ENCODE data around the gene WFIKKN2. TPM values are rescaled to one million over a fixed set of nuclear protein-coding genes. Genes with fewer than 3 reads are reported as not detected.

The WFIKKN2 gene
- total and polyA plus RNA-seq, 2 experiments from 2014 or later, result not detected

DNA sequence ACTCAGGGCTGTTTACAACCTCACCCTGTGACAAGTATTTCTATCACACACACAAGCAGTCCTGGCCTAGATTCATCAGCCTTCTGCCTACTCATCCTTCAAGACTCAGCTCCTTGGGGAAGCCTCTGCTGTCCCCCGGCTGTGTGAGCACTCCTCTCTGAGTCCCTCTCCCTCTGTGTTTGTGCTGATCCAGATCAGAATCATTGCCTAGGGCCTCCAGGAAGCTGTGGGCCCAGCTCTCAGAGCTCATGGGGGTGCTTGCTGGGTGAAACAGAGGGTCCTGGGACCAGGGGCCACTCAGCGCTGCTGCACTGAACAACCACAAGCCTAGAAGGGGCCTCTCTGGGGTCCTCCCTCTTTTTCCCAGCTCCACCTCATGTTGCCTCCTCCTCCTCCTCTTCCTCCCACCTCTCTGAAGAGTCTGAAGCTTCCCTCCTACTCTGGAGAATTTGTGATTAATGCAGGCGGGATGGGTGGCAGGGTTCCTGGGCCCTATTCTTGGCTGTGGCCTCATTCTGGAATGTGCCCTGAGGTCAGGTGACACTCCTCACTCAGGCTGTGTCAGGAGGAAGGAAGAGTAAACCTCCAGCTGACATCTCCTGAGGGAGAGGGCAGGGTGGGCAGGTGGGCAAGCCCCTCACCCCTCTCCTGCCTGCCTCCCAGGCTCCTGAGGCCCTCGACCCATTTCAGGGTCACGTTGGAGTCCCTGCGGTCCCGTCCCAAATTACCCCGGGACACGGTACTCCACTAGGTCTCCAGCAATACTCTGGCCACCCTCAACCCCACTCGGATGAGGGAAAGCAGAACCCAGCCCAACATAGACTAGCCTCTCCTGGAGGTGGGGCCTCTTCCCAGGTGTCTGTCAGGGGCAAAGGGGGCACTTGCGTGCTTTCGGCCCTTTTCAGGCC is 10.1 kb downstream of the WFIKKN2 start:
- Histone ChIP-seq H3K79me2 (replicated peaks; ENCODE audit: insufficient read depth) (no peaks in the 10 kb centered on the region), H3K4me2 (no peak overlapping the region), H3K27ac (ENCODE audit: low read depth) (no peak overlapping the region), H3K4me1 (ENCODE audit: insufficient read depth) (no peaks in the 10 kb centered on the region; the same call in 1 of the 2 replicates), H3K36me3 (ENCODE audit: insufficient read depth) (no peaks in the 10 kb centered on the region), H3K9me2 (ENCODE audit: insufficient read depth) (no peaks in the 10 kb centered on the region), H3K4me3 (no peak overlapping the region), H3F3A (replicated peaks; ENCODE audit: low read depth) (no peaks in the 10 kb centered on the region), H3K27me3 (ENCODE audit: insufficient read depth) (no peaks in the 10 kb centered on the region), H2AFZ (peak overlapping the region; percentile 84), H4K20me1 (replicated peaks; ENCODE audit: insufficient read depth) (no peaks in the 10 kb centered on the region)
- Mint-ChIP-seq H3K4me1 (peaks cover 5% of the 10 kb centered on the region; the same call in 2 of the 3 replicates), H3K9me3 (no peaks in the 10 kb centered on the region), H3K27ac (peak overlapping the region; percentile 30; the same call in 1 of the 2 replicates), H3K36me3 (ENCODE audit: low read depth) (no peaks in the 10 kb centered on the region), H3K27me3 (ENCODE audit: insufficient read depth, low read depth, poor library complexity) (peaks cover 6% of the 10 kb centered on the region), H3K4me3 (no peak overlapping the region)
- DNase-seq (ENCODE audit: low spot score) (no peak), ATAC-seq (no peak; the same call in 2 of the 3 replicates)
- no peak for TF ChIP-seq EZH2phosphoT487 (IDR thresholded peaks at IDR 0.05; ENCODE audit: unreplicated experiment)
- TF ChIP-seq CREB1 (CRISPR knock-in tag; IDR thresholded peaks at IDR 0.05; ENCODE audit: low read depth), result no peak
- TF ChIP-seq, protein P1, sequence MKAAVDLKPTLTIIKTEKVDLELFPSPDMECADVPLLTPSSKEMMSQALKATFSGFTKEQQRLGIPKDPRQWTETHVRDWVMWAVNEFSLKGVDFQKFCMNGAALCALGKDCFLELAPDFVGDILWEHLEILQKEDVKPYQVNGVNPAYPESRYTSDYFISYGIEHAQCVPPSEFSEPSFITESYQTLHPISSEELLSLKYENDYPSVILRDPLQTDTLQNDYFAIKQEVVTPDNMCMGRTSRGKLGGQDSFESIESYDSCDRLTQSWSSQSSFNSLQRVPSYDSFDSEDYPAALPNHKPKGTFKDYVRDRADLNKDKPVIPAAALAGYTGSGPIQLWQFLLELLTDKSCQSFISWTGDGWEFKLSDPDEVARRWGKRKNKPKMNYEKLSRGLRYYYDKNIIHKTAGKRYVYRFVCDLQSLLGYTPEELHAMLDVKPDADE (IDR thresholded peaks at IDR 0.05), result no peak
- TF ChIP-seq JUNB (IDR thresholded peaks at IDR 0.05; ENCODE audit: unreplicated experiment), result no peak
- TF ChIP-seq EZH2 (IDR thresholded peaks at IDR 0.05; ENCODE audit: low read depth, unreplicated experiment), result no peak
- TF ChIP-seq POLR2AphosphoS5 (IDR thresholded peaks at IDR 0.05; ENCODE audit: low read depth), result no peak

DNA sequence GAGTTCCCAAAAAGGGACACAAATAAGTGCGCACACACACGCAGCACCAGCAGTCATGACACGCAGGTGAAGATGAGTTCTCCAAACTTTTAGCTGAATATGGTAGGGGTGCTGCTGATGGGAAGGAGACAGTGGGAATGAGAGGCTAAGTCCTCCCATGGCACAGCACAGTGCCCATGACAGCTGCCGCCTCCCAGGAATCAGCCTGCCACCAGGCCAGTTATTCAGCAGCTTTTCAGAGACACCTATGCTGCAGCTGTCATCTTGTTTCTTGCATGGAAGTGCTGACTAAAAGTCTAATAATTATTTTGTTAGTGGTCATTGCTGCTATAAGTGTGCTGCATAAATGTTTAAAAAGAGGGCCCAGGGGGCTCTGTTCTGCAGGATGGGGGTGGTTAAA is 12.2 kb downstream of the WFIKKN2 start:
- H3K27me3 Mint-ChIP-seq (ENCODE audit: insufficient read depth, low read depth, poor library complexity), result peaks cover 7% of the 10 kb centered on the region
- H3K27me3 ChIP-seq (ENCODE audit: insufficient read depth), result no peaks in the 10 kb centered on the region
- ATAC-seq (no peak), DNase-seq (ENCODE audit: low spot score) (no peak)
- H2AFZ ChIP-seq, result no peak overlapping the region
- H3K27ac ChIP-seq (ENCODE audit: low read depth), result no peak overlapping the region
- no peaks in the 10 kb centered on the region for H3K36me3 ChIP-seq (ENCODE audit: insufficient read depth)
- H3K9me3 Mint-ChIP-seq, result no peaks in the 10 kb centered on the region
- no peaks in the 10 kb centered on the region for H3K79me2 ChIP-seq (replicated peaks; ENCODE audit: insufficient read depth)
- no peaks in the 10 kb centered on the region for H3K4me1 ChIP-seq (ENCODE audit: insufficient read depth)
- no peak overlapping the region for H3K27ac Mint-ChIP-seq
- H3K36me3 Mint-ChIP-seq (ENCODE audit: low read depth), result no peaks in the 10 kb centered on the region
- H3K4me2 ChIP-seq, result no peak overlapping the region
- no peaks in the 10 kb centered on the region for H4K20me1 ChIP-seq (replicated peaks; ENCODE audit: insufficient read depth)
- H3K4me3 ChIP-seq, result no peak overlapping the region
- H3K4me1 Mint-ChIP-seq, result peaks cover 7% of the 10 kb centered on the region; the same call in 2 of the 3 replicates
- no peak overlapping the region for H3K4me3 Mint-ChIP-seq
- no peaks in the 10 kb centered on the region for H3K9me2 ChIP-seq (ENCODE audit: insufficient read depth)
- no peaks in the 10 kb centered on the region for H3F3A ChIP-seq (replicated peaks; ENCODE audit: low read depth)
- no peak for TF ChIP-seq STAT1 (IDR thresholded peaks at IDR 0.05; ENCODE audit: unreplicated experiment)
- TF ChIP-seq NANOG (IDR thresholded peaks at IDR 0.05; ENCODE audit: borderline replicate concordance), result no peak
- TF ChIP-seq CREB1 (CRISPR knock-in tag; IDR thresholded peaks at IDR 0.05; ENCODE audit: low read depth), result no peak
- TF ChIP-seq ZNF331 (CRISPR knock-in tag; IDR thresholded peaks at IDR 0.05; ENCODE audit: low read depth), result no peak
- TF ChIP-seq, protein P2, sequence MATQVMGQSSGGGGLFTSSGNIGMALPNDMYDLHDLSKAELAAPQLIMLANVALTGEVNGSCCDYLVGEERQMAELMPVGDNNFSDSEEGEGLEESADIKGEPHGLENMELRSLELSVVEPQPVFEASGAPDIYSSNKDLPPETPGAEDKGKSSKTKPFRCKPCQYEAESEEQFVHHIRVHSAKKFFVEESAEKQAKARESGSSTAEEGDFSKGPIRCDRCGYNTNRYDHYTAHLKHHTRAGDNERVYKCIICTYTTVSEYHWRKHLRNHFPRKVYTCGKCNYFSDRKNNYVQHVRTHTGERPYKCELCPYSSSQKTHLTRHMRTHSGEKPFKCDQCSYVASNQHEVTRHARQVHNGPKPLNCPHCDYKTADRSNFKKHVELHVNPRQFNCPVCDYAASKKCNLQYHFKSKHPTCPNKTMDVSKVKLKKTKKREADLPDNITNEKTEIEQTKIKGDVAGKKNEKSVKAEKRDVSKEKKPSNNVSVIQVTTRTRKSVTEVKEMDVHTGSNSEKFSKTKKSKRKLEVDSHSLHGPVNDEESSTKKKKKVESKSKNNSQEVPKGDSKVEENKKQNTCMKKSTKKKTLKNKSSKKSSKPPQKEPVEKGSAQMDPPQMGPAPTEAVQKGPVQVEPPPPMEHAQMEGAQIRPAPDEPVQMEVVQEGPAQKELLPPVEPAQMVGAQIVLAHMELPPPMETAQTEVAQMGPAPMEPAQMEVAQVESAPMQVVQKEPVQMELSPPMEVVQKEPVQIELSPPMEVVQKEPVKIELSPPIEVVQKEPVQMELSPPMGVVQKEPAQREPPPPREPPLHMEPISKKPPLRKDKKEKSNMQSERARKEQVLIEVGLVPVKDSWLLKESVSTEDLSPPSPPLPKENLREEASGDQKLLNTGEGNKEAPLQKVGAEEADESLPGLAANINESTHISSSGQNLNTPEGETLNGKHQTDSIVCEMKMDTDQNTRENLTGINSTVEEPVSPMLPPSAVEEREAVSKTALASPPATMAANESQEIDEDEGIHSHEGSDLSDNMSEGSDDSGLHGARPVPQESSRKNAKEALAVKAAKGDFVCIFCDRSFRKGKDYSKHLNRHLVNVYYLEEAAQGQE (IDR thresholded peaks at IDR 0.05; ENCODE audit: unreplicated experiment), result no peak
- TF ChIP-seq, protein P3, sequence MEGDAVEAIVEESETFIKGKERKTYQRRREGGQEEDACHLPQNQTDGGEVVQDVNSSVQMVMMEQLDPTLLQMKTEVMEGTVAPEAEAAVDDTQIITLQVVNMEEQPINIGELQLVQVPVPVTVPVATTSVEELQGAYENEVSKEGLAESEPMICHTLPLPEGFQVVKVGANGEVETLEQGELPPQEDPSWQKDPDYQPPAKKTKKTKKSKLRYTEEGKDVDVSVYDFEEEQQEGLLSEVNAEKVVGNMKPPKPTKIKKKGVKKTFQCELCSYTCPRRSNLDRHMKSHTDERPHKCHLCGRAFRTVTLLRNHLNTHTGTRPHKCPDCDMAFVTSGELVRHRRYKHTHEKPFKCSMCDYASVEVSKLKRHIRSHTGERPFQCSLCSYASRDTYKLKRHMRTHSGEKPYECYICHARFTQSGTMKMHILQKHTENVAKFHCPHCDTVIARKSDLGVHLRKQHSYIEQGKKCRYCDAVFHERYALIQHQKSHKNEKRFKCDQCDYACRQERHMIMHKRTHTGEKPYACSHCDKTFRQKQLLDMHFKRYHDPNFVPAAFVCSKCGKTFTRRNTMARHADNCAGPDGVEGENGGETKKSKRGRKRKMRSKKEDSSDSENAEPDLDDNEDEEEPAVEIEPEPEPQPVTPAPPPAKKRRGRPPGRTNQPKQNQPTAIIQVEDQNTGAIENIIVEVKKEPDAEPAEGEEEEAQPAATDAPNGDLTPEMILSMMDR (conservative IDR thresholded peaks at IDR 0.05; ENCODE audit: low read depth in 2 of 2), result no peak
- TF ChIP-seq ZNF114 (CRISPR knock-in tag; IDR thresholded peaks at IDR 0.05), result no peak
- no peak for TF ChIP-seq EZH2 (IDR thresholded peaks at IDR 0.05; ENCODE audit: low read depth, unreplicated experiment)

Measured in GM23338 (cell line).